ENCODE results near the gene MYADM.

The MYADM gene

GRCh38 chr19:53867225-53868090, at the start of gene MYADM:
Gene MYADM (plus strand): TSS chr19:53867883. CDS start chr19:53873530, 5,647 bp downstream.
- TF ChIP-seq GATA2 (IDR thresholded peaks at IDR 0.05; ENCODE audit: low read depth, low read length), result no peak
- TF ChIP-seq GATA3 (IDR thresholded peaks at IDR 0.05; ENCODE audit: low read depth, low read length), result no peak

- TF ChIP-seq GATA2 (IDR thresholded peaks at IDR 0.05; ENCODE audit: low read depth, low read length) (no peak), GATA3 (IDR thresholded peaks at IDR 0.05; ENCODE audit: low read depth, low read length) (no peak)
Measured at GRCh38 chr19:53818756-53819155, 48.9 kb upstream of the MYADM start.

DNA sequence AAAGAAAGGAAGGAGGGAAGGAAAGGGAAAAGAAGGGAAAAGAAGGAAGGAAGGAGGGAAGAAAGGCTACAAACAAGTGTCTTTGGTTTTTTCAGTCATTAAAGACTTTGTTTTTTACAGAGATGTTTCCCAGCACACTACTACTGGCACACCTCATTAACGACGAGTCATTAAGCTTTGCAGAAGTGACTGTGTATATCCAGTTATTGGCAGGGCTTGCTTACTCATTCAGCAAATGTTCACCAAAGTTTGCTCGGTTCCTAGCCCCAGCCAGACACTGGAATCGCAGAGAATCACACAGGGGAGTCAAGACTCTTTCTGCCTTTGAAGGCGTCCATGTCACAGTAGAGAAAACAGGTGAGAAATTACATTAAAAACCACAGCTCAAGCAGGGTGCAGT, 47.8 kb upstream of the MYADM start:
- TF ChIP-seq GATA3 (IDR thresholded peaks at IDR 0.05; ENCODE audit: low read depth, low read length) (no peak), GATA2 (IDR thresholded peaks at IDR 0.05; ENCODE audit: low read depth, low read length) (no peak)

DNA sequence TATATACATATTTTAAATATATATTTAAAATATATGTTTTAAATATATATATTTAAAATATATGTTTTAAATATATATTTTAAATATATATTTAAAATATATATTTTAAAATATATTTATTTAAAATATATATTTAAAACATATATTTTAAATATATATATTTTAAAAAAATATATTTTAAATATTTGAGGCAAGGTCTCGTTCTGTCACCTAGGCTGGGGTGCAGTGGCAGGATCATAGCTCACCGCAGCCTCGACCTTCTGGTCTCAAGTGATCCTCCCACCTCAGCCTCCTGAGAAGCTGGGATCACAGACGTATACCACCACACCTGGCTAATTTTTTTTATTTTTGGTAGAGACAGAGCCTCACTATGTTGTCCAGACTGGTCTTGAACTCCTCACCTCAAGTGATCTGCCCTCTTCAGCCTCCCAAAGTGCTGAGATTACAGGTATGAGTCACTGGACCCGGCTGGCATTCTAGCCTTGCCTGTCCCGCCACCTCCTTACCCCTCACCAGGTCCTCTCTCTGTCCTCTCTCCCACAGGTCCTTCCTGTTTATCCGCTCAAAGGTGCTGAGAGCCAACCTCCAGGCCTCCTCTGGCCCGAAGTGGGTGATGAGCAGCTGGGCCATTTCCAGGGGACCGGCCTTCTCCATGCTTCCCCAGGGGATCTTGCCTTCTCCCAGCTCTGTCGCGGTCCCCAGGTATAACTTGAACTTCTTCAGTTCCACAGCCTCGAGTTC, 44.1 kb upstream of the MYADM start:
- TF ChIP-seq GATA2 (IDR thresholded peaks at IDR 0.05; ENCODE audit: low read depth, low read length) (no peak), GATA3 (IDR thresholded peaks at IDR 0.05; ENCODE audit: low read depth, low read length) (no peak)

DNA sequence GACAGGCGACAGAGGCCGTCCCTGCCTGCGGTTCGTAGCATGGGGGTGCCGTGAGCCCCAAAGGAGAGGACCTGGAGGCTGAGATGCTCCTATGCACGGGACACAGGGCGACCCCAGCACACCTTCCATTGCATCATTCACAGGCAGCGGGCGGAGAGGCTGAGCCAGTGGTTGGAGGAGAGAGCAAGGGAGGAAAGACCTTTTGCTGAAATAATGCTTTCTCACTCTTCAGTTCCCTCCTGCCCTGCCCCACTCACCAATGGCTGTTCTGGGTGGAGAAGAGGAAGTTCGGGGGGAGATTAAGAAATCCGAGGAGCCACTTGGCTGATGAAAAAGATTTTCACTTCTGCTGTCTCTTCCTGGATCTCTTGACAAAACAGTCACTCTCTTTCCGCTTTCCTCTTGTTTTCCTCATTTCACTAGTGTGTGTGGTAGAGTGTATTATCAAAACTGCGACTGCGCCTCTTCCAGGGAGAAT, 43.5 kb upstream of the MYADM start, which contains the start of gene NLRP12:
Gene NLRP12 (minus strand): TSS at position 181 of the 478 bp plus-strand sequence. CDS start 140 bp downstream, at position 41.
- TF ChIP-seq GATA3 (IDR thresholded peaks at IDR 0.05; ENCODE audit: low read depth, low read length) (no peak), GATA2 (IDR thresholded peaks at IDR 0.05; ENCODE audit: low read depth, low read length) (no peak)

- TF ChIP-seq GATA3 (IDR thresholded peaks at IDR 0.05; ENCODE audit: low read depth, low read length), result no peak
- no peak for TF ChIP-seq GATA2 (IDR thresholded peaks at IDR 0.05; ENCODE audit: low read depth, low read length)
Measured at GRCh38 chr19:53826876-53827275, 40.8 kb upstream of the MYADM start.

DNA sequence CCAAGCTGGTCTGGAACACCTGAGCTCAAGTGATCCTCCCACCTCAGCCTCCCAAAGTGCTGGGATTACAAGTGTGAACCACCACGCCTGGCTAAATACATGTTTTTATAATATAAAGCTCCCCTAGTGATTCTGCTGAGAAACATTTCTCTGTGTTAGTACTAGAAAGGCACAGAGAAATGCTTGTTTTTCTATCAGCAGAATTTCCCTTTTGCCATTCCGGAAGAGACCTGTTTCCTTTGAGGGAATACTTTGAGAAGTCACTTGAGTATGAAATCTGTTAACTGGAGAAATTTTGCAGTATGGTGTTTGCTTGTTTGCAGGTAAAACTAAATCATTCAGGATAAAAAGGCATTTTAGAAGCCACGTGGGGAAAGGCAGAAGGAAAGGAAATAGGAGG, 39.2 kb upstream of the MYADM start:
- no peak for TF ChIP-seq GATA2 (IDR thresholded peaks at IDR 0.05; ENCODE audit: low read depth, low read length)
- TF ChIP-seq GATA3 (IDR thresholded peaks at IDR 0.05; ENCODE audit: low read depth, low read length), result no peak

DNA sequence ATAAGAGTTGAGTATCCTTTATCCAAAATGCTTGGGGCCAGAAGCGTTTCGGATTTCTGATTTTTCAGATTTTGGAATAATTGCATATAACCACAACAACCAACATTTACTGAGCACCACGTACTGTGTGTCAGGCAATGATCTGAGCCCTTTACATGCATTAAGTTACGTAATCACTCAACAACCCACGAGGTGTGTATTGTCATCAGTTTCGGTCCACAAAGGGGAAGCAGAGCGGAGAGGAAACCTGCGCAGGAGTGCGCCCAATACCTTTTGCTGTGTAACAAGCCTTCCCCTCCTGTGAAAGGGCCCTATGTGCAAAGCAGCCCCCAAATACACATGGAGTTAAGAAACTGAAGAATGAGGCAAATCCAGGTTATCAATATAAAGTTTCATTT, 22.8 kb upstream of the MYADM start:
- no peak for TF ChIP-seq GATA3 (IDR thresholded peaks at IDR 0.05; ENCODE audit: low read depth, low read length)
- no peak for TF ChIP-seq GATA2 (IDR thresholded peaks at IDR 0.05; ENCODE audit: low read depth, low read length)

GRCh38 chr19:53847555-53847954, 20.1 kb upstream of the MYADM start:
- no peak for TF ChIP-seq GATA2 (IDR thresholded peaks at IDR 0.05; ENCODE audit: low read depth, low read length)
- TF ChIP-seq GATA3 (IDR thresholded peaks at IDR 0.05; ENCODE audit: low read depth, low read length), result no peak

DNA sequence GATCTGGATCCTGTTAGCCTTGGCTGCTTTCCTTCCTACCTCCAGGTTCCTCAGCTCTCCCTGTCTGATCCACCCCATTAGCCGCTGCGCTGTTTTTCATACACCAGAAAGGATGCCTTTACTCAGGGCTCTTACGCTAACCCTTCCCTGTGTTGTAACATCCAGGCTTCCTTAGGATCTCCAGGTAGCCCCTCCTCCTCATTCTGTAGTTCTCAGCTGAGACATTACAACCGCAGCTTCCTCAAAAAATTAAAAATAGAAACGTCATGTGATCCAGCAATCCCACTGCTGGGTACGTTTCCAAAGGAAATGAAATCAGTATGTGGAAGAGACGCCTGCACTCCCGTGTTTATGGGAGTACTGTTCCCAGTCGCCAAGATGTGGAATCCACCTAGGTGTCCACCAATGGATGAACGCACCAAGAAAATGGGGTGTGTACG, 18.4 kb upstream of the MYADM start:
- TF ChIP-seq GATA3 (IDR thresholded peaks at IDR 0.05; ENCODE audit: low read depth, low read length) (no peak), GATA2 (IDR thresholded peaks at IDR 0.05; ENCODE audit: low read depth, low read length) (no peak)

DNA sequence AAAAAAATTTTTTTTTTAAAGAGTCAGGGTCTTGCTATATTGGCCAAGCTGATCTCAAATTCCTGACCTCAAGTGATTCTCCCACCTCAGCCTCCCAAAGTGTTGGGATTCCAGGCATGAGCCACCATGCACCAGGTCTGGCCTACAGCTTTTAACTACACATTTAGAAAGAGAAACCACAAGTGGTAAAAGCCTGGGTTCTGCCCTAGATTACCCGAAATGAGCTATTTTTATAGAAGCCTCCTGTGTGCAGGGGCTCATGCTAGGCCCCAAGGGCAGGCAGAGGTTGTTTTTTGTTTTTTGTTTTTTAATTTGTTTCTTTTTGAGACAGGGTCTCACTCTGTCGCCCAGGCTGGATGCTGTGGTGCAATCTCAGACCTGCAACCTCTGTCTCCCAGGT, 14.0 kb upstream of the MYADM start:
- TF ChIP-seq GATA3 (IDR thresholded peaks at IDR 0.05; ENCODE audit: low read depth, low read length) (no peak), GATA2 (IDR thresholded peaks at IDR 0.05; ENCODE audit: low read depth, low read length) (no peak)

DNA sequence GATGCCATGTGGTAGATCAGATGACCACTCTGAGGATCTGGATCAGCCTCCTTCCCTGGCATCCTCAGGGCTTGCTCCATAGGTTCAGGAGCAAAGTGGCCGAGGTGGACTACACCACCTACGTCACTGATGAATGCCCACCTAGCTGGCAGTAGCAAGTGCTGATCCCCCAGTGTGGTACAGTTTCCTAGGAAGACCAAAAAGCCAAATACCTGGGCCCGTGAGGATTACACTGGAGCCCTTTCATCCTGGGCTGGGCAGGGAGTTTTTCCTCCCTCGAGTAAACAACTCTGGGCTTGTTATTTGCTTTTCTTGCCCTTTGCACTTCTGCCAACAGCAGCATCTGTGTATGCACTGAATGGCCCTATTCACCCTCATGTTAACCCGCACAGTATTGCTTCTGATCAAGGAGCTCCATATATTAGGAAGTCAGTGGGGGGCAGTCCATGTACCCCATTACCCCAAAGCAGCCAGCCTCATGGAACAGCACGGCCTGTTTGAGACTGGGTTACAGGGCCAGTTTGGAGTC, 3.3 kb upstream of the MYADM start:
- TF ChIP-seq GATA2 (IDR thresholded peaks at IDR 0.05; ENCODE audit: low read depth, low read length) (no peak), GATA3 (IDR thresholded peaks at IDR 0.05; ENCODE audit: low read depth, low read length) (no peak)

DNA sequence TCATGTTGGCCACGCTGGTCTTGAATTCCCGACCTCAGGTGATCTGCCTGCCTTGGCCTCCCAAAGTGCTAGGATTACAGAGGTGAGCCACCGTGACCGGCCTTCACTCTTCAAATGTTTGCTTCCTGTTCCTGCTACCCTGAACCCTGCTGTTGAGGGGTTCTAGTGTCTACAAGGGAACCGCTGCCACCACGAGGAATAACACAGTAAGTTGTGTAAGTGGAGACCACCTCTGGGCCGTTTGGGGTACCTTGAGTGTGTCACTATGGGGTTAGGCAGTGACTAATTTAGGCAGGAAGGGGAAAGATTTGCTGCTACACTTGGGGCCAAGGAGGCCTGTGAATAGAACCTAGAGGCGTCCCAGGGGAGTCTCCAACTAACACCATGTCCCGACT, 2.2 kb upstream of the MYADM start:
- TF ChIP-seq GATA3 (IDR thresholded peaks at IDR 0.05; ENCODE audit: low read depth, low read length), result no peak
- TF ChIP-seq GATA2 (IDR thresholded peaks at IDR 0.05; ENCODE audit: low read depth, low read length), result no peak

Measured in SH-SY5Y (cell line).